ENCODE measurements around the gene ACACA. TPM values are rescaled to one million over a fixed set of nuclear protein-coding genes. Genes with fewer than 3 reads are reported as not detected.

The ACACA gene
- total RNA-seq, 3 donors from 2014 or later (not counting 1 experiment from before 2014, with no cell fraction given): 22.9 to 23.9 (median 23.6) TPM

DNA sequence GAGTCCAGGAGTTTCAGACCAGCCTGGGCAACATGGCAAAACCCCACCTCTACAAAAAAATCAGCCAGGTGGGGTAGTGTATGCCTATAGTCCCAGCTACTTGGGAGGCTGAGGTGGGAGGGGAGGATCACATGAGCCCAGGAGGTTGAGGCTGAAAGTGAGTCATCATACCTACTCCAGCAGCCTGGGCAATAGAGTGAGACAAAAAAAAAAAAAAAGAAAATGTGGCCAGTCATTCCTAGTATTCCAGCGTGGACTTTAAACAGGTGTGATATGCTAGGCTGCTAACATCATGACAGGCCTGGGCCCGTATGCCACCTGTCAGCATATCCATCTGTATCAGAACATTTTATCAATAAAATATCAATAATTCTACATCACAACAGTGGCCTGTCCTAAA, 314.6 kb downstream of the ACACA start:
- no peak for ATAC-seq
- peak overlapping the region in 1 of 2 donors; percentile 88 for H3K27ac Mint-ChIP-seq

GRCh38 chr17:37090941-37091340, 315.7 kb downstream of the ACACA start:
- intact Hi-C loops (cut with micrococcal nuclease): no loop called here
- TF ChIP-seq, protein P1, sequence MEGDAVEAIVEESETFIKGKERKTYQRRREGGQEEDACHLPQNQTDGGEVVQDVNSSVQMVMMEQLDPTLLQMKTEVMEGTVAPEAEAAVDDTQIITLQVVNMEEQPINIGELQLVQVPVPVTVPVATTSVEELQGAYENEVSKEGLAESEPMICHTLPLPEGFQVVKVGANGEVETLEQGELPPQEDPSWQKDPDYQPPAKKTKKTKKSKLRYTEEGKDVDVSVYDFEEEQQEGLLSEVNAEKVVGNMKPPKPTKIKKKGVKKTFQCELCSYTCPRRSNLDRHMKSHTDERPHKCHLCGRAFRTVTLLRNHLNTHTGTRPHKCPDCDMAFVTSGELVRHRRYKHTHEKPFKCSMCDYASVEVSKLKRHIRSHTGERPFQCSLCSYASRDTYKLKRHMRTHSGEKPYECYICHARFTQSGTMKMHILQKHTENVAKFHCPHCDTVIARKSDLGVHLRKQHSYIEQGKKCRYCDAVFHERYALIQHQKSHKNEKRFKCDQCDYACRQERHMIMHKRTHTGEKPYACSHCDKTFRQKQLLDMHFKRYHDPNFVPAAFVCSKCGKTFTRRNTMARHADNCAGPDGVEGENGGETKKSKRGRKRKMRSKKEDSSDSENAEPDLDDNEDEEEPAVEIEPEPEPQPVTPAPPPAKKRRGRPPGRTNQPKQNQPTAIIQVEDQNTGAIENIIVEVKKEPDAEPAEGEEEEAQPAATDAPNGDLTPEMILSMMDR (IDR thresholded peaks at IDR 0.05): no peak
- H3K4me1 ChIP-seq (ENCODE audit: control insufficient read depth, insufficient read depth, low read length): peaks cover 46% of the 10 kb centered on the region
- Mint-ChIP-seq H3K4me1 (peaks cover 56 to 60% of the 10 kb centered on the region in 2 donors), H3K27me3 (ENCODE audit: low read depth in 2 of 2) (no peaks in the 10 kb centered on the region), H3K36me3 (no peaks in the 10 kb centered on the region), H3K9me3 (no peaks in the 10 kb centered on the region), H3K27ac (peak overlapping the region; percentile 88 to 98), H3K4me3 (peak overlapping the region; percentile 86)
- no peaks in the 10 kb centered on the region for H3K9me3 ChIP-seq (ENCODE audit: control insufficient read depth, insufficient read depth, low read length)
- DNase-seq (no peak), ATAC-seq (no peak)
- H3K27me3 ChIP-seq (ENCODE audit: control insufficient read depth, insufficient read depth, low read length): no peaks in the 10 kb centered on the region
- H3K27ac ChIP-seq (ENCODE audit: low read length): peak overlapping the region; percentile 99
- H3K4me3 ChIP-seq (ENCODE audit: low read length): no peak overlapping the region
- peaks cover 5% of the 10 kb centered on the region for H3K36me3 ChIP-seq (ENCODE audit: control insufficient read depth, insufficient read depth, low read length)
- WGBS (ENCODE audit: insufficient coverage): 92% methylated on average over 1 of the region's 3 CpGs

More for the DNA sequence above, 314.6 kb downstream of the ACACA start:
- no peak for DNase-seq
- TF ChIP-seq, protein P1 (IDR thresholded peaks at IDR 0.05): no peak
- peaks cover 9% of the 10 kb centered on the region for H3K36me3 Mint-ChIP-seq
- WGBS (ENCODE audit: insufficient coverage): 100% methylated on average over 2 of the region's 2 CpGs
- H3K9me3 Mint-ChIP-seq: no peaks in the 10 kb centered on the region
- Histone ChIP-seq H3K27me3 (ENCODE audit: control insufficient read depth, insufficient read depth, low read length) (no peaks in the 10 kb centered on the region), H3K4me1 (ENCODE audit: control insufficient read depth, insufficient read depth, low read length) (peaks cover 41% of the 10 kb centered on the region), H3K4me3 (ENCODE audit: low read length) (no peak overlapping the region), H3K27ac (ENCODE audit: low read length) (no peak overlapping the region), H3K36me3 (ENCODE audit: control insufficient read depth, insufficient read depth, low read length) (peaks cover 13% of the 10 kb centered on the region), H3K9me3 (ENCODE audit: control insufficient read depth, insufficient read depth, low read length) (no peaks in the 10 kb centered on the region)
- H3K27me3 Mint-ChIP-seq (ENCODE audit: low read depth in 2 of 2): no peaks in the 10 kb centered on the region
- intact Hi-C loops (cut with micrococcal nuclease): no loop called here
- no peak overlapping the region for H3K4me3 Mint-ChIP-seq
- H3K4me1 Mint-ChIP-seq: peaks cover 44 to 49% of the 10 kb centered on the region in 2 donors

- Mint-ChIP-seq H3K27me3 (ENCODE audit: low read depth in 2 of 2) (no peaks in the 10 kb centered on the region), H3K4me3 (peak overlapping the region; percentile 86), H3K36me3 (no peaks in the 10 kb centered on the region), H3K9me3 (no peaks in the 10 kb centered on the region), H3K4me1 (peaks cover 66 to 70% of the 10 kb centered on the region in 2 donors), H3K27ac (peak overlapping the region; percentile 88 to 98)
- ATAC-seq: peak; percentile 88 to 96 (median 94)
- Histone ChIP-seq H3K4me3 (ENCODE audit: low read length) (no peak overlapping the region), H3K4me1 (ENCODE audit: control insufficient read depth, insufficient read depth, low read length) (peaks cover 56% of the 10 kb centered on the region), H3K36me3 (ENCODE audit: control insufficient read depth, insufficient read depth, low read length) (peaks cover 2% of the 10 kb centered on the region), H3K27ac (ENCODE audit: low read length) (peak overlapping the region; percentile 99), H3K9me3 (ENCODE audit: control insufficient read depth, insufficient read depth, low read length) (no peaks in the 10 kb centered on the region), H3K27me3 (ENCODE audit: control insufficient read depth, insufficient read depth, low read length) (no peaks in the 10 kb centered on the region)
- TF ChIP-seq, protein P1 (IDR thresholded peaks at IDR 0.05): no peak
- 1% methylated on average over 6 of the region's 7 CpGs for WGBS (ENCODE audit: insufficient coverage)
- intact Hi-C loops (cut with micrococcal nuclease): no loop called here
- peak; percentile 55 to 86 for DNase-seq
Observed at GRCh38 chr17:37089956-37090355, 316.7 kb downstream of the ACACA start.

- Mint-ChIP-seq H3K27me3 (ENCODE audit: low read depth in 2 of 2) (no peaks in the 10 kb centered on the region), H3K4me1 (peaks cover 71 to 72% of the 10 kb centered on the region in 2 donors), H3K27ac (peak overlapping the region; percentile 88 to 98), H3K9me3 (no peaks in the 10 kb centered on the region), H3K4me3 (peak overlapping the region; percentile 86), H3K36me3 (no peaks in the 10 kb centered on the region)
- Histone ChIP-seq H3K4me1 (ENCODE audit: control insufficient read depth, insufficient read depth, low read length) (peaks cover 65% of the 10 kb centered on the region), H3K36me3 (ENCODE audit: control insufficient read depth, insufficient read depth, low read length) (peaks cover 2% of the 10 kb centered on the region), H3K4me3 (ENCODE audit: low read length) (no peak overlapping the region), H3K9me3 (ENCODE audit: control insufficient read depth, insufficient read depth, low read length) (no peaks in the 10 kb centered on the region), H3K27me3 (ENCODE audit: control insufficient read depth, insufficient read depth, low read length) (no peaks in the 10 kb centered on the region), H3K27ac (ENCODE audit: low read length) (peak overlapping the region; percentile 99)
- intact Hi-C loops (cut with micrococcal nuclease): no loop called here
- TF ChIP-seq, protein P1 (IDR thresholded peaks at IDR 0.05): no peak
- no peak for ATAC-seq
- DNase-seq: no peak
- WGBS (ENCODE audit: insufficient coverage): 76% methylated on average over 11 of the region's 11 CpGs
Observed at GRCh38 chr17:37088913-37089312, 317.7 kb downstream of the ACACA start.
